Testis (tissue), 2 donors: ENCODE data around the gene BMP8A.

Source experiments
- CTCF ChIP-seq, 3 experiments: fragments of 450-650 bp in 2 of 3; fragments of 200-600 bp in 1 of 3; sonication (generic) in 1 of 3; IDR thresholded peaks; one replicate each; pipeline ENCODE4 v1.5.1; 2016 to 2019; ENCODE audit warnings: antibody characterized with exemption in 3 of 3, mild to moderate bottlenecking in 2 of 3, moderate library complexity in 1 of 3
- POLR2A ChIP-seq: fragments of 450-650 bp; IDR thresholded peaks from one replicate; pipeline ENCODE4 v1.6.1; 2017; ENCODE audit warnings: antibody characterized with exemption, mild to moderate bottlenecking, moderate library complexity

GRCh38 chr1:39542924-39543323, 51.5 kb downstream of the BMP8A start:
- TF ChIP-seq CTCF (IDR thresholded peaks at IDR 0.05) (no peak), POLR2A (no peak)
